Measurements from ENCODE around the gene ZNF646.
"Not testable (repeated sequence)": the region's sequence is repeated elsewhere in the genome, so short reads cannot be mapped to it uniquely, and the experiment has no call there.

The ZNF646 gene

GRCh38 chr16:31085873-31086628 lies 11.8 kb downstream of the ZNF646 start:
- DNase-seq, result no peak

GRCh38 chr16:31086629-31086906 lies 12.3 kb downstream of the ZNF646 start:
- DNase-seq, result no peak

GRCh38 chr16:31087481-31087880 lies 13.3 kb downstream of the ZNF646 start:
- no peak for DNase-seq

GRCh38 chr16:31087971-31088370 lies 13.7 kb downstream of the ZNF646 start:
- no peak for DNase-seq

GRCh38 chr16:31088459-31089183 lies 14.4 kb downstream of the ZNF646 start, which contains the start of gene PRSS53:
Gene PRSS53 (minus strand): TSS chr16:31088943. CDS start chr16:31088809, 134 bp downstream.
- no peak for DNase-seq

GRCh38 chr16:31089199-31089598 lies 15.0 kb downstream of the ZNF646 start:
- no peak for DNase-seq

- DNase-seq, result no peak
These were observed 16.3 kb downstream of the ZNF646 start for GRCh38 chr16:31090540-31090939.

GRCh38 chr16:31092330-31092729 lies 18.1 kb downstream of the ZNF646 start:
- DNase-seq, result no peak

- peak; percentile 8 for DNase-seq
These were observed 19.0 kb downstream of the ZNF646 start for GRCh38 chr16:31093132-31093703.

GRCh38 chr16:31094088-31094423 lies 19.8 kb downstream of the ZNF646 start:
- DNase-seq, result no peak

- peak; percentile 89 for DNase-seq
These were observed 20.4 kb downstream of the ZNF646 start, which contains the start of gene VKORC1 for GRCh38 chr16:31094424-31095120. Gene VKORC1 (minus strand): TSS chr16:31094797. CDS start chr16:31094729, 68 bp downstream.

- no peak for DNase-seq
These were observed 25.8 kb downstream of the ZNF646 start for GRCh38 chr16:31099860-31100638.

- not testable (repeated sequence) for DNase-seq
These were observed 26.8 kb downstream of the ZNF646 start for GRCh38 chr16:31100876-31101641.

- no peak for DNase-seq
These were observed 31.5 kb downstream of the ZNF646 start for GRCh38 chr16:31105677-31106213.

- no peak for DNase-seq
These were observed 32.6 kb downstream of the ZNF646 start for GRCh38 chr16:31106509-31107464.

- DNase-seq, result no peak
These were observed 33.2 kb downstream of the ZNF646 start for GRCh38 chr16:31107465-31107867.

GRCh38 chr16:31108035-31108793 lies 34.0 kb downstream of the ZNF646 start, which contains the start of gene BCKDK:
Gene BCKDK (plus strand): TSS chr16:31108386. CDS start chr16:31109224, 838 bp downstream.
- no peak for DNase-seq

- DNase-seq, result no peak
These were observed 34.8 kb downstream of the ZNF646 start for GRCh38 chr16:31108794-31109558.

GRCh38 chr16:31109622-31110021 lies 35.4 kb downstream of the ZNF646 start:
- DNase-seq, result no peak
